GM19397 (cell line): ENCODE results near the gene JAML.

Experiments
- ATAC-seq: cut with Tn5 transposase; IDR thresholded peaks from one replicate; pipeline ENCODE4 v1.9.1; 2021; ENCODE audit warnings: mild to moderate bottlenecking, moderate library complexity; ENCODE audit not compliant: unreplicated experiment

The JAML gene

GRCh38 chr11:118224511-118225188, at the start of gene JAML:
Gene JAML, minus strand, starts transcription at chr11:118225011. Its CDS starts 10,145 bp downstream, at chr11:118214866.
- ATAC-seq, result no peak

GRCh38 chr11:118274186-118274585, 49.4 kb upstream of the JAML start:
- no peak for ATAC-seq

GRCh38 chr11:118272001-118272400, 47.2 kb upstream of the JAML start:
- no peak for ATAC-seq

GRCh38 chr11:118267486-118267885, 42.7 kb upstream of the JAML start:
- no peak for ATAC-seq

- no peak for ATAC-seq
Measured at GRCh38 chr11:118265954-118266353, 41.1 kb upstream of the JAML start.

- ATAC-seq, result no peak
Measured at GRCh38 chr11:118264569-118265465, 40.0 kb upstream of the JAML start.

- ATAC-seq, result no peak
Measured at GRCh38 chr11:118263695-118264568, 39.1 kb upstream of the JAML start, which contains the start of gene MPZL2. Gene MPZL2, minus strand, starts transcription at chr11:118264297. Its CDS starts 144 bp downstream, at chr11:118264153.

- no peak for ATAC-seq
Measured at GRCh38 chr11:118263112-118263511, 38.3 kb upstream of the JAML start.

- ATAC-seq, result no peak
Measured at GRCh38 chr11:118260353-118260752, 35.5 kb upstream of the JAML start.

GRCh38 chr11:118259138-118259537, 34.3 kb upstream of the JAML start:
- no peak for ATAC-seq

GRCh38 chr11:118258410-118258809, 33.6 kb upstream of the JAML start:
- ATAC-seq, result no peak

GRCh38 chr11:118252688-118253087, 27.9 kb upstream of the JAML start:
- no peak for ATAC-seq

- peak; percentile 74 for ATAC-seq
Measured at GRCh38 chr11:118251858-118252652, 27.2 kb upstream of the JAML start, which contains the start of gene MPZL3. Gene MPZL3, minus strand, starts transcription at chr11:118252365. Its CDS starts 71 bp downstream, at chr11:118252294.

- no peak for ATAC-seq
Measured at GRCh38 chr11:118247041-118247440, 22.2 kb upstream of the JAML start.

GRCh38 chr11:118245936-118246562, 21.2 kb upstream of the JAML start:
- no peak for ATAC-seq

GRCh38 chr11:118243993-118244762, 19.4 kb upstream of the JAML start:
- ATAC-seq, result no peak

- no peak for ATAC-seq
Measured at GRCh38 chr11:118243161-118243560, 18.4 kb upstream of the JAML start.

GRCh38 chr11:118241764-118242098, 16.9 kb upstream of the JAML start:
- ATAC-seq, result no peak
